CD4-positive, alpha-beta T cell treated with Interferon gamma for 1 hour (primary cell): ENCODE data around the gene MS4A18.

ENCODE experiments used
- DNase-seq: peaks from one replicate; pipeline ENCODE4 v3.0.0-alpha.2; 2020

MS4A18 gene

DNA sequence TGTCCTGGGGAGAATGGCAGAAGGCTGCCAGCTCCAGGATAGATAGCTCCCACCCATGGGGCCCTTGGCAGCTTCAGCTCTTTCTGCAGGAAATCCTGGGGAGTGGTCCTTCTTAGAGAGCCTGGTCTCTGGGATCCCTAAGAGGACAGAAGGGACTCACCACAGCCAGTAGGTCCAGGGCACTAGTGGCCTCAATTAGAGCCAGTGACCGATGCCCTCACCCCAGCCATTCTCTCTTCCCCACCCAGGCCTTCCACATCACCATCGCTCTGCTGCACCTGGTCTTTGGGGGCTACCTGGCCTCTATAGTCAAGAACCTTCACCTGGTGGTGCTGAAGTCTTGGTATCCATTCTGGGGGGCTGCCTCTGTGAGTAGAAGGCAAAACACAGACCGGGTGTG is 66.2 kb downstream of the MS4A18 start:
- no peak for DNase-seq

DNA sequence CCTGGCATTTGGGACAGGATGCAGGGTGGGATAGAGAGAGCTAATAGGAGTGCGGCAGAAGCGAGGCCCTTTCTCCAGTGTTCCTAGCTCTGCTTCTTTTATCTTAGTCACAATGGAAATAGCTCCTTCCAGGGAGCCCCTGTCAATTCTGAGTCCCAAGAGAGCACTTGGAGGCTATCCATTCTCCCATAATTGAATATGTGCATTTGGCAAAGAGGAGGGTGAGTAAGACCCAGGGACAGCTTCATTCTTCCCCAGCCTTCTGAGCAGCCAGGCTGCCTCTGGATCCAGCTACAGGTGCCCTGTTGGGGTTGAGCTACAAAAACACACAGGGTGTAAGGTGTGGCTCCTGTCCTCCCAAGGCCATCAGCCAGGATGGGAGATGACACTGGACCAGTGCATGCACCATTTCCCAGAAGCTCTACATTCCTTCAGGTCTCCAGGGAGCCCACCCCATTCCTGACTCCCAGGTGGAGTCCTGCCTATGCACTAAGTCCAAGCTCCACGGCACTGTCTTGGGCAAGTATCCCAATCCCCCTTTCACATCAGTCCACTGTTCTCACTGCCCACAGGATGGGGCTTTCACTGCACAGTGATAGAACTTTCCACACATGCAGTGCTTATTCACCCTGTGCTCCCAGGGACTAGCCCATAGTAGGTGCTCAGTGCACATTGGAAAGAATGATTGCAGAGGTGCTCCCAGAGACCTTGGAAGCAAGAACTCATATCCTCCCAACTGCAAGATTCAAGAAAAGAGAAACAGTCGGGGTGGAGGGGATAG is 66.8 kb downstream of the MS4A18 start:
- no peak for DNase-seq

DNA sequence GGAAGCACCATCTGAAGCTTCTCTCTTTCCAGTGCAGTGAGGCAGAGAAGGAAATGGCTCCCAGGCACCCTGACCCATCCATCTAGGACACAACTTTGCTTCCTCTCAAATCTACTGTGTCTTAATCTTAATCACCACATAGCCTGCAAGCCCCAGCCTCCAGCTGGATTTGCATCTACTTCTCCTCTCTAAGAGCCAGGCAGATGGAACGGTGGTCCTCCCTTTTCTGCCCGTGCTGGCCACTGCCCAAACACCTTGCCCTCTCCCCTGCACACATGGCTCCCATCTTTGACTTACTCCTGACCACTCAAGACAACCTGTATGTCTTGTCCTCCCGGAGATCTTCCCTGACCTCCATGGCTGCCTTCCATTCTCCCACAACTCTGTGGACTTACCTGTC is 68.0 kb downstream of the MS4A18 start:
- DNase-seq, result no peak
